ENCODE data around the gene EVA1A.

- TF ChIP-seq POLR2A (IDR thresholded peaks at IDR 0.05; ENCODE audit: low read length): no peak
- no peak for TF ChIP-seq GATA1 (IDR thresholded peaks at IDR 0.05; ENCODE audit: low read depth, low read length)
Observed at GRCh38 chr2:75499534-75499933, 61.2 kb downstream of the EVA1A start.
